K562 (cell line): ENCODE results near the gene FAM149A. TPM values are rescaled to one million over a fixed set of nuclear protein-coding genes. Genes with fewer than 3 reads are reported as not detected.
A peak's percentile ranks its signal among the peaks of the same experiment; 100 is the strongest.

Source experiments
- CAMTA2 ChIP-seq: fragments of 250-450 bp; sonication (Bioruptor Pico); conservative IDR thresholded peaks from 2 replicates; pipeline ENCODE4 v1.5.1; 2022
- DLX4 ChIP-seq: fragments of 250-450 bp; sonication (Bioruptor Pico); IDR thresholded peaks from 2 replicates; pipeline ENCODE4 v1.6.1; 2021; ENCODE audit warnings: mild to moderate bottlenecking
- E2F3 ChIP-seq: fragments of 250-450 bp; sonication (Bioruptor Pico); IDR thresholded peaks from 2 replicates; pipeline ENCODE4 v1.4.0; 2020; ENCODE audit warnings: mild to moderate bottlenecking
- E2F8 ChIP-seq: fragments of 450-650 bp; IDR thresholded peaks from 2 replicates; pipeline ENCODE4 v1.7.1; 2018; ENCODE audit warnings: mild to moderate bottlenecking, low read depth; ENCODE audit not compliant: partially characterized antibody
- ELF4 ChIP-seq: fragments of 450-650 bp; formaldehyde crosslinking; IDR thresholded peaks from 2 replicates; pipeline ENCODE4 v1.4.0; 2022; ENCODE audit warnings: missing genetic modification characterization
- FOXA3 ChIP-seq, 2 experiments: fragments of 450-650 bp in 1 of 2; sonication (generic) in 1 of 2; formaldehyde crosslinking; IDR thresholded peaks in 1 of 2; conservative IDR thresholded peaks in 1 of 2; 2 replicates each; pipeline versions ENCODE4 v1.4.0 to v1.8.0; 2020 to 2022; ENCODE audit warnings: mild to moderate bottlenecking in 2 of 2, missing genetic modification reagents in 1 of 2
- KHSRP ChIP-seq: fragments of 450-650 bp; IDR thresholded peaks from 2 replicates; pipeline ENCODE4 v1.6.1; 2017
- POLR3G ChIP-seq: IDR thresholded peaks from 2 replicates; pipeline ENCODE4 v1.6.1; 2011; ENCODE audit not compliant: insufficient read length, insufficient replicate concordance; ENCODE audit errors: extremely low read depth
- RB1 ChIP-seq: fragments of 450-650 bp; IDR thresholded peaks from 2 replicates; pipeline ENCODE4 v1.6.1; 2017; ENCODE audit warnings: low read depth, mild to moderate bottlenecking
- RBBP5 ChIP-seq: fragments of 200-600 bp; sonication (generic); IDR thresholded peaks from 2 replicates; pipeline ENCODE4 v1.6.1; 2012; ENCODE audit warnings: borderline replicate concordance, mild to moderate bottlenecking, low read length, control low read depth, inconsistent platforms; ENCODE audit not compliant: insufficient read depth, poor library complexity, severe bottlenecking
- SIN3B ChIP-seq: fragments of 450-650 bp; IDR thresholded peaks from 2 replicates; pipeline ENCODE4 v1.6.1; 2017; ENCODE audit warnings: low read depth, mild to moderate bottlenecking, moderate library complexity
- ZNF224 ChIP-seq: sonication (generic); formaldehyde crosslinking; IDR thresholded peaks from 2 replicates; pipeline ENCODE4 v1.8.0; 2022; ENCODE audit warnings: mild to moderate bottlenecking, missing genetic modification reagents
- ZNF3 ChIP-seq: fragments of 250-450 bp; sonication (Bioruptor Pico); IDR thresholded peaks from 2 replicates; pipeline ENCODE4 v1.5.0; 2021; ENCODE audit warnings: mild to moderate bottlenecking, moderate library complexity
- ZNF408 ChIP-seq: fragments of 250-450 bp; sonication (Bioruptor Pico); IDR thresholded peaks from 2 replicates; pipeline ENCODE4 v1.4.0; 2020; ENCODE audit warnings: low read depth, mild to moderate bottlenecking, moderate library complexity
- ZNF778 ChIP-seq: fragments of 450-650 bp; formaldehyde crosslinking; IDR thresholded peaks from 2 replicates; pipeline ENCODE4 v1.4.0; 2020; ENCODE audit warnings: mild to moderate bottlenecking, moderate library complexity
- ZZZ3 ChIP-seq: fragments of 450-650 bp; IDR thresholded peaks from 2 replicates; pipeline ENCODE4 v1.6.1; 2016; ENCODE audit warnings: antibody characterized with exemption, mild to moderate bottlenecking, moderate library complexity
- polyA plus RNA-seq, 8 experiments: library from polyadenylated mRNA; depleted of rRNA in 4 of 8; stranded (reverse) in 5 of 8; unstranded in 3 of 8; fragments of >200 nt; fragmentation: Nextera tagmentation in 2 of 8; fragmentation: Illumina TruSeq in 1 of 8; extraction: Ambion mirVana in 2 of 8; extraction: Trizol in 1 of 8; gene quantifications; 2 replicates each; pipeline versions ENCODE4 v1.2.1 to v1.2.3, GENCODE V29; 2011 to 2014; ENCODE audit warnings: inconsistent platforms in 1 of 8, missing spikeins in 1 of 8
- total RNA-seq, 7 experiments: library from RNA; depleted of rRNA in 6 of 7; stranded (reverse); fragments of >200 nt in 6 of 7; fragmentation: Illumina TruSeq in 2 of 7; extraction: Trizol in 2 of 7; gene quantifications; 2 replicates each; pipeline versions ENCODE4 v1.2.1 to v1.2.3, GENCODE V29; 2011 to 2021; ENCODE audit warnings: low replicate concordance in 1 of 7
- TF ChIP-seq, protein P1 (sequence below): sonication (generic); formaldehyde crosslinking; IDR thresholded peaks from 2 replicates; pipeline ENCODE4 v1.8.0; 2023; ENCODE audit warnings: missing genetic modification reagents, mild to moderate bottlenecking, borderline replicate concordance
- TF ChIP-seq, protein P2 (sequence below): fragments of 450-650 bp; IDR thresholded peaks from one replicate; pipeline ENCODE4 v1.6.1; 2018; ENCODE audit warnings: mild to moderate bottlenecking, moderate library complexity; ENCODE audit not compliant: partially characterized antibody

Gene FAM149A
- total and polyA plus RNA-seq, 9 of the 15 experiments (the other 6 are each of a cell fraction or from before 2014, with no cell fraction given) = not detected

DNA sequence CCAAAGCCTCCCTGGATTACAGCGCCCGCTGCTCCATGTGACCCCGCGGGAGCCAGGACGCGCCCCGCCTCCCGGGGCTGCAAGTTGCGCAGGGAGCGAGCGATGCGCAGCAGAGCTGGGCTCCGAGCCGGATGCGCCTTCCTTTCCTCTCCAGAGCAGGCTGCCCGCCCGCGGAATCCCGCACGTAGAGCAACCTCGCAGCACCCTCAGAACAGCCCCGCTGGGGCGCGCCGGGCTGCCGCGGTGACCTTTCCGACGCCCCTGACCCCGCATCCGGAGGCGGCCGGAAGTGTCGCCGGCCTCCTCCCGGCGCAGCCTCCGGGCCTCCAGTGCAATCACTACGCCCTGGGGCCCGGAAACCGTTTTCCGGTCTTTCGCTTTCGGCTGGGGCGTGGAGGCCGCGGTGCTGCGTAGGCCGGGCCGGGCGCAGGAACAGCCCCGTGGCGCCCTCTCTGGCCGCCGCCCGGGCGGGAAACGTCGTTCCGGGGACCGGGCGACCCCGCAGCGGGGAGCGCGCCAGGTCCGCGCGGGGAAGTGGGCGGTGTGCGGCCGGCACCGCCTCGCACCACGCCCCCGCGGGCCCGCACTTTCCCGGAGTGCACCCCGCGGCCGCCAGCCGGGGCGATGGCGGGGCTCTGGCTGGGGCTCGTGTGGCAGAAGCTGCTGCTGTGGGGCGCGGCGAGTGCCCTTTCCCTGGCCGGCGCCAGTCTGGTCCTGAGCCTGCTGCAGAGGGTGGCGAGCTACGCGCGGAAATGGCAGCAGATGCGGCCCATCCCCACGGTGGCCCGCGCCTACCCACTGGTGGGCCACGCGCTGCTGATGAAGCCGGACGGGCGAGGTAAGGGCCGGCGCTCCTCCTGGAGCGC is 86.9 kb downstream of the FAM149A start, which contains the start of gene CYP4V2 (continued):
- TF ChIP-seq, protein P1, sequence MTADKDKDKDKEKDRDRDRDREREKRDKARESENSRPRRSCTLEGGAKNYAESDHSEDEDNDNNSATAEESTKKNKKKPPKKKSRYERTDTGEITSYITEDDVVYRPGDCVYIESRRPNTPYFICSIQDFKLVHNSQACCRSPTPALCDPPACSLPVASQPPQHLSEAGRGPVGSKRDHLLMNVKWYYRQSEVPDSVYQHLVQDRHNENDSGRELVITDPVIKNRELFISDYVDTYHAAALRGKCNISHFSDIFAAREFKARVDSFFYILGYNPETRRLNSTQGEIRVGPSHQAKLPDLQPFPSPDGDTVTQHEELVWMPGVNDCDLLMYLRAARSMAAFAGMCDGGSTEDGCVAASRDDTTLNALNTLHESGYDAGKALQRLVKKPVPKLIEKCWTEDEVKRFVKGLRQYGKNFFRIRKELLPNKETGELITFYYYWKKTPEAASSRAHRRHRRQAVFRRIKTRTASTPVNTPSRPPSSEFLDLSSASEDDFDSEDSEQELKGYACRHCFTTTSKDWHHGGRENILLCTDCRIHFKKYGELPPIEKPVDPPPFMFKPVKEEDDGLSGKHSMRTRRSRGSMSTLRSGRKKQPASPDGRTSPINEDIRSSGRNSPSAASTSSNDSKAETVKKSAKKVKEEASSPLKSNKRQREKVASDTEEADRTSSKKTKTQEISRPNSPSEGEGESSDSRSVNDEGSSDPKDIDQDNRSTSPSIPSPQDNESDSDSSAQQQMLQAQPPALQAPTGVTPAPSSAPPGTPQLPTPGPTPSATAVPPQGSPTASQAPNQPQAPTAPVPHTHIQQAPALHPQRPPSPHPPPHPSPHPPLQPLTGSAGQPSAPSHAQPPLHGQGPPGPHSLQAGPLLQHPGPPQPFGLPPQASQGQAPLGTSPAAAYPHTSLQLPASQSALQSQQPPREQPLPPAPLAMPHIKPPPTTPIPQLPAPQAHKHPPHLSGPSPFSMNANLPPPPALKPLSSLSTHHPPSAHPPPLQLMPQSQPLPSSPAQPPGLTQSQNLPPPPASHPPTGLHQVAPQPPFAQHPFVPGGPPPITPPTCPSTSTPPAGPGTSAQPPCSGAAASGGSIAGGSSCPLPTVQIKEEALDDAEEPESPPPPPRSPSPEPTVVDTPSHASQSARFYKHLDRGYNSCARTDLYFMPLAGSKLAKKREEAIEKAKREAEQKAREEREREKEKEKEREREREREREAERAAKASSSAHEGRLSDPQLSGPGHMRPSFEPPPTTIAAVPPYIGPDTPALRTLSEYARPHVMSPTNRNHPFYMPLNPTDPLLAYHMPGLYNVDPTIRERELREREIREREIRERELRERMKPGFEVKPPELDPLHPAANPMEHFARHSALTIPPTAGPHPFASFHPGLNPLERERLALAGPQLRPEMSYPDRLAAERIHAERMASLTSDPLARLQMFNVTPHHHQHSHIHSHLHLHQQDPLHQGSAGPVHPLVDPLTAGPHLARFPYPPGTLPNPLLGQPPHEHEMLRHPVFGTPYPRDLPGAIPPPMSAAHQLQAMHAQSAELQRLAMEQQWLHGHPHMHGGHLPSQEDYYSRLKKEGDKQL = no peak; the same call in 1 of the 2 replicates
- TF ChIP-seq ZZZ3 = no peak
- TF ChIP-seq ZNF408 (CRISPR knock-in tag) = no peak
- TF ChIP-seq SIN3B = peak; percentile 47; the same call in 1 of the 2 replicates
- TF ChIP-seq RBBP5 = peak; percentile 97
- no peak for TF ChIP-seq ZNF778 (CRISPR knock-in tag)
- TF ChIP-seq ZNF224 (CRISPR knock-in tag) = no peak
- TF ChIP-seq POLR3G = no peak
- no peak for TF ChIP-seq FOXA3 (CRISPR knock-in tag; conservative IDR thresholded peaks at IDR 0.05 in 1 of 2, IDR thresholded peaks at IDR 0.05 in 1 of 2)
- no peak for TF ChIP-seq DLX4 (CRISPR knock-in tag)
- TF ChIP-seq ELF4 (CRISPR knock-in tag) = no peak
- TF ChIP-seq E2F3 (CRISPR knock-in tag) = peak; percentile 94
- peak; percentile 67 for TF ChIP-seq E2F8
- TF ChIP-seq, protein P2, sequence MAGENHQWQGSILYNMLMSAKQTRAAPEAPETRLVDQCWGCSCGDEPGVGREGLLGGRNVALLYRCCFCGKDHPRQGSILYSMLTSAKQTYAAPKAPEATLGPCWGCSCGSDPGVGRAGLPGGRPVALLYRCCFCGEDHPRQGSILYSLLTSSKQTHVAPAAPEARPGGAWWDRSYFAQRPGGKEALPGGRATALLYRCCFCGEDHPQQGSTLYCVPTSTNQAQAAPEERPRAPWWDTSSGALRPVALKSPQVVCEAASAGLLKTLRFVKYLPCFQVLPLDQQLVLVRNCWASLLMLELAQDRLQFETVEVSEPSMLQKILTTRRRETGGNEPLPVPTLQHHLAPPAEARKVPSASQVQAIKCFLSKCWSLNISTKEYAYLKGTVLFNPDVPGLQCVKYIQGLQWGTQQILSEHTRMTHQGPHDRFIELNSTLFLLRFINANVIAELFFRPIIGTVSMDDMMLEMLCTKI = no peak
- no peak for TF ChIP-seq KHSRP
- peak; percentile 95 for TF ChIP-seq RB1
- TF ChIP-seq ZNF3 (CRISPR knock-in tag) = no peak
- TF ChIP-seq CAMTA2 (CRISPR knock-in tag) = no peak
